Colonic mucosa (tissue), 4 donors: ENCODE data around the gene WDR41. TPM values are rescaled to one million over a fixed set of nuclear protein-coding genes. Genes with fewer than 3 reads are reported as not detected.

Experiments used
- DNase-seq: peaks from one replicate; pipeline ENCODE4 v3.0.0-alpha.2; 2020
- H3K27ac ChIP-seq: fragments of 200-600 bp; one replicate; pipeline ENCODE4 v1.8.0; 2021
- H3K27me3 ChIP-seq: fragments of 200-600 bp; one replicate; pipeline ENCODE4 v1.8.0; 2021
- H3K36me3 ChIP-seq: fragments of 200-600 bp; one replicate; pipeline ENCODE4 v1.8.0; 2021
- H3K4me1 ChIP-seq: fragments of 200-600 bp; one replicate; pipeline ENCODE4 v1.8.0; 2021; ENCODE audit warnings: mild to moderate bottlenecking
- H3K4me3 ChIP-seq: fragments of 200-600 bp; one replicate; pipeline ENCODE4 v1.8.0; 2021
- H3K9ac ChIP-seq, 2 donors: one replicate each; pipeline ENCODE4 v1.7.0; 2013; ENCODE audit warnings: control low read depth in 2 of 2, low read depth in 2 of 2, low read length in 2 of 2
- H3K9me3 ChIP-seq: fragments of 200-600 bp; one replicate; pipeline ENCODE4 v1.8.0; 2021
- CTCF ChIP-seq: fragments of 200-600 bp; IDR thresholded peaks from one replicate; pipeline ENCODE4 v1.8.0; 2022; ENCODE audit warnings: antibody characterized with exemption, mild to moderate bottlenecking
- intact Hi-C: fragments of 100-400 bp; cut with DNase I; formaldehyde crosslinking; loops from one replicate; pipeline ENCODE4 v1.14.1; 2022
- total RNA-seq, 2 donors: library from RNA; stranded (reverse); fragmentation: NEBNext Ultra II Directional in 1 of 2; extraction: Animal tissue kit (Norgen Biotek cat#: 25700) in 1 of 2; gene quantifications; one replicate each; pipeline ENCODE4 v1.2.1, GENCODE V29; 2021
- donor health status: healthy.
- donor health status: DM: no; HTN: no; CAD: no.
- donor health status: DM: no; HTN: no; CAD: no.

WDR41 gene
- total RNA-seq, 2 donors from 2014 or later = 23.4 to 24.1 TPM

- no peak overlapping the region for H3K4me3 ChIP-seq
- no peak overlapping the region for H3K27ac ChIP-seq
- H3K9ac ChIP-seq = no peak overlapping the region
- intact Hi-C loops = no loop called here
- no peak for DNase-seq
- H3K9me3 ChIP-seq = no peaks in the 10 kb centered on the region
- no peaks in the 10 kb centered on the region for H3K27me3 ChIP-seq
- no peaks in the 10 kb centered on the region for H3K36me3 ChIP-seq
- no peaks in the 10 kb centered on the region for H3K4me1 ChIP-seq
- TF ChIP-seq CTCF = no peak
These were observed 66.7 kb downstream of the WDR41 start for GRCh38 chr5:77425420-77425819.

GRCh38 chr5:77424921-77425320 lies 67.2 kb downstream of the WDR41 start:
- no peak for TF ChIP-seq CTCF
- Histone ChIP-seq H3K4me3 (no peak overlapping the region), H3K27ac (no peak overlapping the region), H3K36me3 (no peaks in the 10 kb centered on the region), H3K9me3 (no peaks in the 10 kb centered on the region), H3K27me3 (no peaks in the 10 kb centered on the region), H3K4me1 (no peaks in the 10 kb centered on the region), H3K9ac (no peak overlapping the region)
- intact Hi-C loops = no loop called here
- no peak for DNase-seq

GRCh38 chr5:77423022-77423750 lies 68.9 kb downstream of the WDR41 start:
- Histone ChIP-seq H3K4me1 (no peaks in the 10 kb centered on the region), H3K4me3 (no peak overlapping the region), H3K27me3 (no peaks in the 10 kb centered on the region), H3K9ac (no peak overlapping the region), H3K9me3 (no peaks in the 10 kb centered on the region), H3K36me3 (no peaks in the 10 kb centered on the region), H3K27ac (no peak overlapping the region)
- no peak for DNase-seq
- no peak for TF ChIP-seq CTCF
- intact Hi-C loops = no loop called here

GRCh38 chr5:77420940-77421339 lies 71.2 kb downstream of the WDR41 start:
- Histone ChIP-seq H3K9ac (no peak overlapping the region), H3K4me3 (no peak overlapping the region), H3K9me3 (no peaks in the 10 kb centered on the region), H3K4me1 (no peaks in the 10 kb centered on the region), H3K36me3 (no peaks in the 10 kb centered on the region), H3K27me3 (no peaks in the 10 kb centered on the region), H3K27ac (no peak overlapping the region)
- no peak for TF ChIP-seq CTCF
- DNase-seq = no peak
- intact Hi-C loops = no loop called here

- no peak for DNase-seq
- Histone ChIP-seq H3K9me3 (no peaks in the 10 kb centered on the region), H3K27me3 (no peaks in the 10 kb centered on the region), H3K9ac (no peak overlapping the region), H3K4me3 (no peak overlapping the region), H3K36me3 (no peaks in the 10 kb centered on the region), H3K4me1 (no peaks in the 10 kb centered on the region), H3K27ac (no peak overlapping the region)
- no peak for TF ChIP-seq CTCF
- intact Hi-C loops = no loop called here
These were observed 72.2 kb downstream of the WDR41 start for GRCh38 chr5:77419644-77420582.
